ENCODE data around the gene CREB5. TPM values are rescaled to one million over a fixed set of nuclear protein-coding genes. Genes with fewer than 3 reads are reported as not detected.

CREB5 gene
- total RNA-seq, 3 donors from 2014 or later: 17.3 to 19.7 (median 18.0) TPM

DNA sequence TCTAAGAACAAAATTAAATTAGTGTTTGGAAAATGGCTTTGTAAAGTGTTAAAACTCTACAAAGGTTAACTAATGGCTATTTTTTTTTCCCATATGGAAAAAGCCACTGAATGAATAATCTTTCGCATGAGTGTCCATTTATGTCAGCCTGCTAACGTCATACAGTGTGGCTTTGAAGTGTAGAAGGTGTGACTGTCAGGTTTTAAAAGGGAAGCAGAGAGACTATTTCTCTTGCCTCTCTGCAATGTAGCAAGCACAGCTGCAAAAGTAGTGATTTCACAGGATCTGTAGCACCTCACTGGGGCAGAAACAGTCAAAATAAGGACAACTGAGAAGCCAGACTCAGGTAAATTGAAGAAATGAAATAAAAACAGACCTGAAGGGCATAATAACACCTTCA, 53.4 kb downstream of the CREB5 start:
- no peaks in the 10 kb centered on the region for H3K27me3 ChIP-seq
- TF ChIP-seq CTCF (IDR thresholded peaks at IDR 0.05) (no peak), POLR2AphosphoS5 (IDR thresholded peaks at IDR 0.05) (no peak), POLR2A (IDR thresholded peaks at IDR 0.05) (no peak)

DNA sequence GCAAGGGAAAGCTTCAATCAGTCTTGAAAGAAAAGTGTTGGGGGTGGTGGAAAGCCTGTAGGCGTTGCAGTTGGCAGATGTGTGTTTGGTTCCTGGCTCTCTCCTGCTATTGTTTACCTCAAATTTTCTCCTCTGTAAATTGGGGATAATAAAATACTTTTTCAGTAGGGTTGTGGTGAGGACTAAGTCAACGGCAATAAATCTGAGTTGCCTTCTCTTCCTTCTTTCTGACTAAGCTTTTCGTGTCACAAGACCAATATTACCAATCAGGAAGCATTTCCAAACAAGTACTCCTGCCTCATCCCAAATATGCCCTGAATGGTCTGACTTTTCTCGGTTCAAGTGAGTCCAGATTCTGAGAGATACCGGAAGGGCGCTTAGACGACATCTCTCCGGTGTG, 54.0 kb downstream of the CREB5 start:
- H3K4me1 ChIP-seq: no peaks in the 10 kb centered on the region
- H3K4me3 ChIP-seq: no peak overlapping the region
- DNase-seq (ENCODE audit: low spot score in 2 of 2): no peak
- H3K36me3 ChIP-seq: no peaks in the 10 kb centered on the region
- intact Hi-C loops (cut with DNase I; ENCODE audit: low total_unique reads): no loop called here
- no peak overlapping the region for H3K27ac ChIP-seq
- no peaks in the 10 kb centered on the region for H3K27me3 ChIP-seq
- H3K9me3 ChIP-seq: no peaks in the 10 kb centered on the region
- TF ChIP-seq POLR2A (IDR thresholded peaks at IDR 0.05) (no peak), POLR2AphosphoS5 (IDR thresholded peaks at IDR 0.05) (no peak), CTCF (IDR thresholded peaks at IDR 0.05) (no peak)

More for the DNA sequence above, 53.4 kb downstream of the CREB5 start:
- Histone ChIP-seq H3K27ac (no peak overlapping the region), H3K4me3 (no peak overlapping the region), H3K36me3 (no peaks in the 10 kb centered on the region), H3K4me1 (no peaks in the 10 kb centered on the region), H3K9me3 (no peaks in the 10 kb centered on the region)
- no peak for DNase-seq (ENCODE audit: low spot score in 2 of 2)
- intact Hi-C loops (cut with DNase I; ENCODE audit: low total_unique reads): no loop called here

DNA sequence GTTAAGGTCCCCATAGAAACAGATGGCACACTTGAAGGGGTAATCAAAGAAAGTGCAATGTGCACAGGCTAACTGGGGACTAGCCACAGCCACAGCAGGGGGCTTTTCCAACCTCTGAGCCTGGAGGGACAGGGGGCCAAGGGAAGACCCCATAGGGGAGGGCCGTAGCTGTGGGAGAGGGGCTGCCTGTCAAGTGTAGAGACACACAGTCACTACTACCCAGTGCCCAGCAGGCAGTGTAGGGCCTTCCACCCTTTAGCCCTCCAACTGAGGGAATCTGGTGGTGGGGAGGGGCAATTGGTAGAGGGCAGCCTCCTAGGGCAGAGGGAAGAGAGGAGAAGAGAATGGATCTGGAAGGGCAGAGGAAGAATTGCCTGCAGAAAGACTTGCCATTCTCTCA, 54.6 kb downstream of the CREB5 start:
- no peak for DNase-seq (ENCODE audit: low spot score in 2 of 2)
- Histone ChIP-seq H3K27ac (no peak overlapping the region), H3K9me3 (no peaks in the 10 kb centered on the region), H3K4me1 (no peaks in the 10 kb centered on the region), H3K27me3 (no peaks in the 10 kb centered on the region), H3K36me3 (no peaks in the 10 kb centered on the region), H3K4me3 (no peak overlapping the region)
- no peak for TF ChIP-seq POLR2AphosphoS5 (IDR thresholded peaks at IDR 0.05)
- no peak for TF ChIP-seq POLR2A (IDR thresholded peaks at IDR 0.05)
- intact Hi-C loops (cut with DNase I; ENCODE audit: low total_unique reads): no loop called here

- TF ChIP-seq POLR2A (IDR thresholded peaks at IDR 0.05): no peak
- no peak for TF ChIP-seq POLR2AphosphoS5 (IDR thresholded peaks at IDR 0.05)
- TF ChIP-seq CTCF (IDR thresholded peaks at IDR 0.05): no peak
- H3K36me3 ChIP-seq: no peaks in the 10 kb centered on the region
- H3K9me3 ChIP-seq: no peaks in the 10 kb centered on the region
- no peak overlapping the region for H3K27ac ChIP-seq
- intact Hi-C loops (cut with DNase I; ENCODE audit: low total_unique reads): no loop called here
- H3K27me3 ChIP-seq: no peaks in the 10 kb centered on the region
- no peak for DNase-seq (ENCODE audit: low spot score in 2 of 2)
- no peak overlapping the region for H3K4me3 ChIP-seq
- H3K4me1 ChIP-seq: no peaks in the 10 kb centered on the region
These were observed 57.2 kb downstream of the CREB5 start for GRCh38 chr7:28469562-28469961.

DNA sequence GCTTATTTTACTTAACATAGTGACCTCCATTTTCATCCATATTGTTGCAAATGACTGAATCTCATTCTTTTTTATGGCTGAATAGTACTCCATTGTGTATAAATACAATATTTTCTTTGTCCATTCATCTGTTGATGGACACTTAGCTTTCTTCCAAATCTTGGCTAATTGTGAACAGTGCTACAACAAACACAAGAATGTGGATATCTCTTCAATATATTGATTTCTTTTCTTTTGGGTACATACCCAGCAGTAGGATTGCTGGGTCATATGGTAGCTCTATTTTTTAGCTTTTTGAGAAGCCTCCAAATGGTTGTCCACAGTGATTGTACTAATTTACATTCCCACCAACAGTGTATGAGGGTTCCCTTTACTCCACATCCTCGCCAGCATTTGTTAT, 58.0 kb downstream of the CREB5 start:
- H3K4me3 ChIP-seq: no peak overlapping the region

More for the DNA sequence above, 58.0 kb downstream of the CREB5 start:
- no peaks in the 10 kb centered on the region for H3K9me3 ChIP-seq
- intact Hi-C loops (cut with DNase I; ENCODE audit: low total_unique reads): no loop called here
- H3K36me3 ChIP-seq: no peaks in the 10 kb centered on the region
- DNase-seq (ENCODE audit: low spot score in 2 of 2): no peak
- no peaks in the 10 kb centered on the region for H3K27me3 ChIP-seq
- H3K27ac ChIP-seq: no peak overlapping the region
- TF ChIP-seq CTCF (IDR thresholded peaks at IDR 0.05) (no peak), POLR2A (IDR thresholded peaks at IDR 0.05) (no peak), POLR2AphosphoS5 (IDR thresholded peaks at IDR 0.05) (no peak)
- H3K4me1 ChIP-seq: no peaks in the 10 kb centered on the region

All from breast epithelium (tissue), 4 donors.